B cell (primary cell): Measurements from ENCODE around the gene MED23. TPM values are rescaled to one million over a fixed set of nuclear protein-coding genes. Genes with fewer than 3 reads are reported as not detected.

Experiments
- ATAC-seq: fragments of 200-7000 bp; cut with Tn5 transposase; one replicate; pipeline ENCODE4 v1.10.0; 2021; ENCODE audit warnings: low read depth, mild to moderate bottlenecking, moderate number of reproducible peaks, moderate library complexity
- CTCF ChIA-PET: fragments of 350-600 bp; sonication (Branson Sonifier 250); formaldehyde crosslinking; loops from one replicate; lab custom pipeline; 2021; ENCODE audit warnings: antibody characterized with exemption, inconsistent platforms; lab: Charles Lee
- POLR2A ChIA-PET: fragments of 350-600 bp; sonication (Branson Sonifier 250); formaldehyde crosslinking; loops from one replicate; lab custom pipeline; 2021; ENCODE audit warnings: antibody characterized with exemption; lab: Charles Lee
- DNase-seq: peaks from one replicate; pipeline ENCODE4 v3.0.0; 2013
- H2AFZ ChIP-seq: 2 replicates; pipeline ENCODE4 v1.6.1; 2012; ENCODE audit warnings: mild to moderate bottlenecking, low read depth, low read length; ENCODE audit not compliant: insufficient read depth, poor library complexity, severe bottlenecking
- H3K27ac ChIP-seq, 2 donors: 1 replicate in 1 of 2; 2 replicates in 1 of 2; pipeline ENCODE4 v1.5.1; 2012 to 2013; ENCODE audit warnings: low read length in 2 of 2, mild to moderate bottlenecking in 2 of 2, moderate library complexity in 1 of 2
- H3K27me3 ChIP-seq, 4 experiments: fragments of 200-600 bp in 1 of 4; sonication (generic) in 1 of 4; replicated peaks in 1 of 4; 1 replicate in 2 of 4; 2 replicates in 2 of 4; pipeline versions ENCODE4 v1.6.1 to v1.7.0; 2013 to 2016; ENCODE audit warnings: low read length in 3 of 4, mild to moderate bottlenecking in 2 of 4, mixed read lengths in 1 of 4, moderate library complexity in 1 of 4; ENCODE audit not compliant: insufficient read depth in 4 of 4, control insufficient read depth in 3 of 4; ENCODE audit errors: control extremely low read depth in 1 of 4
- H3K36me3 ChIP-seq, 2 experiments: replicated peaks in 1 of 2; 1 replicate in 1 of 2; 2 replicates in 1 of 2; pipeline versions ENCODE4 v1.6.1 to v1.7.1; 2013; ENCODE audit warnings: low read length in 1 of 2; ENCODE audit not compliant: insufficient read depth in 2 of 2, control insufficient read depth in 1 of 2; ENCODE audit errors: control extremely low read depth in 1 of 2, extremely low read depth in 1 of 2
- H3K4me1 ChIP-seq, 2 donors: fragments of 200-600 bp in 1 of 2; sonication (generic) in 1 of 2; 1 replicate in 1 of 2; 2 replicates in 1 of 2; pipeline versions ENCODE4 v1.5.1 to v1.6.1; 2013 to 2017; ENCODE audit warnings: low read length in 2 of 2; ENCODE audit not compliant: control insufficient read depth in 2 of 2, insufficient read depth in 2 of 2
- H3K4me2 ChIP-seq: replicated peaks from 2 replicates; pipeline ENCODE3; 2012; ENCODE audit warnings: mild to moderate bottlenecking, low read depth, low read length; ENCODE audit not compliant: poor library complexity, severe bottlenecking
- H3K4me3 ChIP-seq, 5 experiments: fragments of 200-600 bp in 1 of 5; sonication (generic) in 1 of 5; 1 replicate in 3 of 5; 2 replicates in 2 of 5; pipeline versions ENCODE4 v1.5.1 to v1.7.0; 2011 to 2016; ENCODE audit warnings: low read length in 4 of 5, mild to moderate bottlenecking in 4 of 5, low read depth in 2 of 5, control low read depth in 1 of 5, moderate library complexity in 1 of 5; ENCODE audit not compliant: insufficient read depth in 1 of 5; ENCODE audit errors: control extremely low read depth in 1 of 5, extremely low read depth in 1 of 5
- H3K79me2 ChIP-seq: fragments of 200-600 bp; sonication (generic); one replicate; pipeline ENCODE4 v1.6.0; 2016; ENCODE audit warnings: low read length; ENCODE audit not compliant: control insufficient read depth, insufficient read depth
- H3K9ac ChIP-seq: fragments of 200-600 bp; sonication (generic); 2 replicates; pipeline ENCODE4 v1.6.1; 2017; ENCODE audit warnings: mild to moderate bottlenecking, low read length, moderate library complexity
- H3K9me3 ChIP-seq, 3 donors: one replicate each; pipeline versions ENCODE4 v1.6.1 to v1.7.1; 2013; ENCODE audit warnings: low read length in 2 of 3; ENCODE audit not compliant: control insufficient read depth in 2 of 3, insufficient read depth in 1 of 3; ENCODE audit errors: control extremely low read depth in 1 of 3
- H4K20me1 ChIP-seq: 2 replicates; pipeline ENCODE4 v1.6.0; 2012; ENCODE audit warnings: mild to moderate bottlenecking, low read length; ENCODE audit not compliant: insufficient read depth, control insufficient read depth, poor library complexity, severe bottlenecking
- H3K27ac Mint-ChIP-seq: one replicate; pipeline ENCODE4 v1.8.0; 2021; ENCODE audit warnings: mixed read lengths
- H3K27me3 Mint-ChIP-seq: one replicate; pipeline ENCODE4 v1.8.0; 2021; ENCODE audit warnings: mixed read lengths
- H3K4me1 Mint-ChIP-seq: one replicate; pipeline ENCODE4 v1.8.0; 2021; ENCODE audit warnings: mixed read lengths
- H3K4me3 Mint-ChIP-seq: one replicate; pipeline ENCODE4 v1.8.0; 2021; ENCODE audit warnings: mixed read lengths
- H3K9me3 Mint-ChIP-seq: one replicate; pipeline ENCODE4 v1.8.0; 2022; ENCODE audit warnings: mixed read lengths; ENCODE audit not compliant: insufficient read depth
- CTCF ChIP-seq: fragments of 200-600 bp; IDR thresholded peaks from one replicate; pipeline ENCODE4 v1.8.0; 2022; ENCODE audit warnings: antibody characterized with exemption, mild to moderate bottlenecking
- EZH2 ChIP-seq: IDR thresholded peaks from 2 replicates; pipeline ENCODE4 v1.6.1; 2012; ENCODE audit warnings: borderline replicate concordance, low read depth, mild to moderate bottlenecking, moderate library complexity, low read length; ENCODE audit not compliant: insufficient read depth, poor library complexity, severe bottlenecking
- WGBS: methylation state at CpG from one replicate; pipeline ENCODE4 v1.1.5; 2013; ENCODE audit warnings: missing lambda C conversion rate; ENCODE audit not compliant: insufficient coverage; 5-methylcytosine and 5-hydroxymethylcytosine counted together
- intact Hi-C: fragments of 100-400 bp; cut with micrococcal nuclease; formaldehyde crosslinking; loops from one replicate; pipeline ENCODE4 v1.10.0; 2022
- polyA plus RNA-seq: library from polyadenylated mRNA; depleted of rRNA; stranded (reverse); fragments of >200 nt; gene quantifications from 2 replicates; pipeline ENCODE4 v1.2.3, GENCODE V29; 2012
- total RNA-seq, 2 donors: library from RNA; stranded (reverse); fragments of 120-200 nt in 1 of 2; gene quantifications; 1 replicate in 1 of 2; 2 replicates in 1 of 2; pipeline versions ENCODE4 v1.2.3 to v1.2.4, GENCODE V29; 2013 to 2022

Gene MED23
- total and polyA plus RNA-seq, 2 donors (not counting 1 experiment from before 2014, with no cell fraction given), result 22.7 to 57.1 TPM

GRCh38 chr6:131642565-131642964 lies 14.5 kb upstream of the MED23 start:
- TF ChIP-seq EZH2, result no peak
- no peak for TF ChIP-seq CTCF
- Histone ChIP-seq H3K4me3 (no peak overlapping the region), H3K27ac (no peak overlapping the region), H3K27me3 (no peaks in the 10 kb centered on the region), H3K4me2 (no peak overlapping the region), H3K9ac (no peak overlapping the region), H3K36me3 (no peaks in the 10 kb centered on the region), H2AFZ (no peak overlapping the region), H3K79me2 (no peaks in the 10 kb centered on the region), H3K9me3 (no peaks in the 10 kb centered on the region), H4K20me1 (no peaks in the 10 kb centered on the region), H3K4me1 (peaks cover 0 to 6% of the 10 kb centered on the region in 2 donors)
- peaks cover 14% of the 10 kb centered on the region for H3K27me3 Mint-ChIP-seq
- POLR2A ChIA-PET, result no interaction called here
- no peaks in the 10 kb centered on the region for H3K9me3 Mint-ChIP-seq
- intact Hi-C loops, result no loop called here
- no peak overlapping the region for H3K4me3 Mint-ChIP-seq
- ATAC-seq, result no peak
- WGBS, result 85% methylated on average over 6 of the region's 6 CpGs
- no peaks in the 10 kb centered on the region for H3K4me1 Mint-ChIP-seq
- no peak overlapping the region for H3K27ac Mint-ChIP-seq
- DNase-seq, result no peak
- CTCF ChIA-PET, result no interaction called here

- no peak overlapping the region for H3K27ac ChIP-seq
- H3K79me2 ChIP-seq, result no peaks in the 10 kb centered on the region
- intact Hi-C loops, result no loop called here
- H3K4me2 ChIP-seq, result no peak overlapping the region
- Mint-ChIP-seq H3K9me3 (no peaks in the 10 kb centered on the region), H3K4me3 (no peak overlapping the region), H3K27me3 (peaks cover 14% of the 10 kb centered on the region), H3K4me1 (no peaks in the 10 kb centered on the region), H3K27ac (no peak overlapping the region)
- no peak for TF ChIP-seq EZH2
- no peaks in the 10 kb centered on the region for H3K9me3 ChIP-seq
- 100% methylated on average over 1 of the region's 1 CpG for WGBS
- no peak for DNase-seq
- no peaks in the 10 kb centered on the region for H4K20me1 ChIP-seq
- ChIA-PET POLR2A (no interaction called here), CTCF (no interaction called here)
- H3K4me3 ChIP-seq, result no peak overlapping the region
- no peaks in the 10 kb centered on the region for H3K27me3 ChIP-seq
- ATAC-seq, result no peak
- H3K9ac ChIP-seq, result no peak overlapping the region
- H3K36me3 ChIP-seq, result no peaks in the 10 kb centered on the region
- H2AFZ ChIP-seq, result no peak overlapping the region
- peaks cover 0 to 6% of the 10 kb centered on the region in 2 donors for H3K4me1 ChIP-seq
These were observed 13.5 kb upstream of the MED23 start for GRCh38 chr6:131641554-131641953.
